ENCODE data around the gene RPAP3. TPM values are rescaled to one million over a fixed set of nuclear protein-coding genes. Genes with fewer than 3 reads are reported as not detected.
A peak's percentile ranks its signal among the peaks of the same experiment; 100 is the strongest.

Gene RPAP3
- polyA plus RNA-seq, 1 experiment: 28.2 TPM

- DNase-seq (ENCODE audit: low read depth, low spot score): no peak
- ChIA-PET POLR2A (no interaction called here), CTCF (interaction anchor here (1.0 to 2.6 kb wide), 4 partner anchors 20 to 105 kb away, joined by 3 to 17 read pairs (median 10); no protein-coding TSS in a partner anchor)
- Histone ChIP-seq H3K27me3 (ENCODE audit: control insufficient read depth, insufficient read depth, low read length) (no peaks in the 10 kb centered on the region), H3K9me3 (ENCODE audit: control insufficient read depth, insufficient read depth, low read length) (no peaks in the 10 kb centered on the region; the same call in 1 of the 2 replicates), H3K27ac (ENCODE audit: low read depth, low read length) (peak overlapping the region; percentile 65), H3K4me3 (ENCODE audit: low read depth, low read length) (no peak overlapping the region)
- no peak for TF ChIP-seq CTCF (IDR thresholded peaks at IDR 0.05; ENCODE audit: low read depth, low read length)
Observed at GRCh38 chr12:47736216-47736615, 30.4 kb upstream of the RPAP3 start.

GRCh38 chr12:47735649-47736048 is 29.8 kb upstream of the RPAP3 start:
- H3K27me3 ChIP-seq (ENCODE audit: control insufficient read depth, insufficient read depth, low read length): no peaks in the 10 kb centered on the region
- ChIA-PET CTCF (interaction anchor here (1.5 to 2.6 kb wide), 3 partner anchors 20 to 103 kb away, joined by 10 to 17 read pairs (median 11); no protein-coding TSS in a partner anchor), POLR2A (no interaction called here)
- no peak for DNase-seq (ENCODE audit: low read depth, low spot score)
- no peak overlapping the region for H3K4me3 ChIP-seq (ENCODE audit: low read depth, low read length)
- TF ChIP-seq CTCF (IDR thresholded peaks at IDR 0.05; ENCODE audit: low read depth, low read length): no peak
- no peak overlapping the region for H3K27ac ChIP-seq (ENCODE audit: low read depth, low read length)
- H3K9me3 ChIP-seq (ENCODE audit: control insufficient read depth, insufficient read depth, low read length): no peaks in the 10 kb centered on the region; the same call in 1 of the 2 replicates

GRCh38 chr12:47734725-47735480 is 29.1 kb upstream of the RPAP3 start:
- Histone ChIP-seq H3K27ac (ENCODE audit: low read depth, low read length) (no peak overlapping the region), H3K4me3 (ENCODE audit: low read depth, low read length) (no peak overlapping the region), H3K9me3 (ENCODE audit: control insufficient read depth, insufficient read depth, low read length) (no peaks in the 10 kb centered on the region; the same call in 1 of the 2 replicates), H3K27me3 (ENCODE audit: control insufficient read depth, insufficient read depth, low read length) (no peaks in the 10 kb centered on the region)
- no peak for TF ChIP-seq CTCF (IDR thresholded peaks at IDR 0.05; ENCODE audit: low read depth, low read length)
- no peak for DNase-seq (ENCODE audit: low read depth, low spot score)
- POLR2A ChIA-PET: no interaction called here
- CTCF ChIA-PET: interaction anchor here (1.1 to 5.9 kb wide), 3 partner anchors 8 to 33 kb away, joined by 3 to 52 read pairs (median 11); no protein-coding TSS in a partner anchor

- TF ChIP-seq CTCF (IDR thresholded peaks at IDR 0.05; ENCODE audit: low read depth, low read length): no peak
- no peaks in the 10 kb centered on the region; the same call in 1 of the 2 replicates for H3K9me3 ChIP-seq (ENCODE audit: control insufficient read depth, insufficient read depth, low read length)
- CTCF ChIA-PET: interaction anchor here (0.6 to 5.9 kb wide), 5 partner anchors 10 to 153 kb away, joined by 3 to 52 read pairs (median 3); no protein-coding TSS in a partner anchor
- DNase-seq (ENCODE audit: low read depth, low spot score): no peak
- no peak overlapping the region for H3K4me3 ChIP-seq (ENCODE audit: low read depth, low read length)
- no peak overlapping the region for H3K27ac ChIP-seq (ENCODE audit: low read depth, low read length)
- no peaks in the 10 kb centered on the region for H3K27me3 ChIP-seq (ENCODE audit: control insufficient read depth, insufficient read depth, low read length)
- POLR2A ChIA-PET: interaction anchor here (0.6 kb wide), 1 partner anchor 27 kb away, joined by 3 read pairs; the partner anchor contains the start of gene RPAP3
Observed at GRCh38 chr12:47733142-47733541, 27.3 kb upstream of the RPAP3 start.

- DNase-seq (ENCODE audit: low read depth, low spot score): no peak
- TF ChIP-seq CTCF (IDR thresholded peaks at IDR 0.05; ENCODE audit: low read depth, low read length): no peak
- Histone ChIP-seq H3K9me3 (ENCODE audit: control insufficient read depth, insufficient read depth, low read length) (no peaks in the 10 kb centered on the region; the same call in 1 of the 2 replicates), H3K27me3 (ENCODE audit: control insufficient read depth, insufficient read depth, low read length) (no peaks in the 10 kb centered on the region), H3K27ac (ENCODE audit: low read depth, low read length) (no peak overlapping the region), H3K4me3 (ENCODE audit: low read depth, low read length) (no peak overlapping the region)
- CTCF ChIA-PET: interaction anchor here (0.9 to 5.9 kb wide), 3 partner anchors 10 to 154 kb away, joined by 3 to 52 read pairs (median 7); no protein-coding TSS in a partner anchor
- POLR2A ChIA-PET: interaction anchor here (0.6 kb wide), 1 partner anchor 27 kb away, joined by 3 read pairs; the partner anchor contains the start of gene RPAP3
Observed at GRCh38 chr12:47732504-47732903, 26.7 kb upstream of the RPAP3 start.

Measured in AG04450 (cell line).